HPDE6-E6E7 (cell line): Measurements from ENCODE around the gene WAPL.

Source experiments
- DNase-seq: peaks from one replicate; pipeline ENCODE4 v3.0.0; 2011; ENCODE audit warnings: missing footprints; ENCODE audit errors: extremely low spot score

The WAPL gene

GRCh38 chr10:86523348-86523747, 1.8 kb upstream of the WAPL start:
- peak; percentile 32 for DNase-seq

GRCh38 chr10:86522510-86522855, 891 bp upstream of the WAPL start:
- no peak for DNase-seq

GRCh38 chr10:86520871-86521677, 518 bp downstream of the WAPL start:
- peak; percentile 49 for DNase-seq

GRCh38 chr10:86518781-86519180, 2.8 kb downstream of the WAPL start:
- no peak for DNase-seq

- no peak for DNase-seq
These were observed 9.5 kb downstream of the WAPL start for GRCh38 chr10:86512137-86512536.

GRCh38 chr10:86511027-86511865, 10.3 kb downstream of the WAPL start:
- no peak for DNase-seq

- DNase-seq = no peak
These were observed 12.4 kb downstream of the WAPL start for GRCh38 chr10:86509145-86509544.

- DNase-seq = no peak
These were observed 13.4 kb downstream of the WAPL start for GRCh38 chr10:86508217-86508616.

GRCh38 chr10:86506499-86506898, 15.1 kb downstream of the WAPL start:
- no peak for DNase-seq

- no peak for DNase-seq
These were observed 15.5 kb downstream of the WAPL start for GRCh38 chr10:86506062-86506461.

- no peak for DNase-seq
These were observed 17.1 kb downstream of the WAPL start for GRCh38 chr10:86504510-86504909.

GRCh38 chr10:86500846-86501245, 20.7 kb downstream of the WAPL start:
- DNase-seq = no peak

GRCh38 chr10:86498598-86498997, 23.0 kb downstream of the WAPL start:
- DNase-seq = no peak

- no peak for DNase-seq
These were observed 24.0 kb downstream of the WAPL start for GRCh38 chr10:86497621-86498020.

- DNase-seq = no peak
These were observed 31.5 kb downstream of the WAPL start for GRCh38 chr10:86489960-86490612.

- DNase-seq = no peak
These were observed 32.4 kb downstream of the WAPL start for GRCh38 chr10:86489071-86489810.

GRCh38 chr10:86486856-86487255, 34.7 kb downstream of the WAPL start:
- no peak for DNase-seq

- DNase-seq = no peak
These were observed 37.9 kb downstream of the WAPL start for GRCh38 chr10:86483664-86484063.

- DNase-seq = no peak
These were observed 39.8 kb downstream of the WAPL start for GRCh38 chr10:86481761-86482160.

- no peak for DNase-seq
These were observed 41.0 kb downstream of the WAPL start for GRCh38 chr10:86480571-86480970.

GRCh38 chr10:86472061-86472460, 49.5 kb downstream of the WAPL start:
- DNase-seq = no peak
